GM21526 (cell line): ENCODE data around the gene APOE.
"Not testable (repeated sequence)": the region's sequence is repeated elsewhere in the genome, so short reads cannot be mapped to it uniquely, and the experiment has no call there.

Source experiments
- ATAC-seq: cut with Tn5 transposase; IDR thresholded peaks from one replicate; pipeline ENCODE4 v1.9.1; 2021; ENCODE audit warnings: moderate library complexity; ENCODE audit not compliant: unreplicated experiment, low FRiP score

APOE gene

DNA sequence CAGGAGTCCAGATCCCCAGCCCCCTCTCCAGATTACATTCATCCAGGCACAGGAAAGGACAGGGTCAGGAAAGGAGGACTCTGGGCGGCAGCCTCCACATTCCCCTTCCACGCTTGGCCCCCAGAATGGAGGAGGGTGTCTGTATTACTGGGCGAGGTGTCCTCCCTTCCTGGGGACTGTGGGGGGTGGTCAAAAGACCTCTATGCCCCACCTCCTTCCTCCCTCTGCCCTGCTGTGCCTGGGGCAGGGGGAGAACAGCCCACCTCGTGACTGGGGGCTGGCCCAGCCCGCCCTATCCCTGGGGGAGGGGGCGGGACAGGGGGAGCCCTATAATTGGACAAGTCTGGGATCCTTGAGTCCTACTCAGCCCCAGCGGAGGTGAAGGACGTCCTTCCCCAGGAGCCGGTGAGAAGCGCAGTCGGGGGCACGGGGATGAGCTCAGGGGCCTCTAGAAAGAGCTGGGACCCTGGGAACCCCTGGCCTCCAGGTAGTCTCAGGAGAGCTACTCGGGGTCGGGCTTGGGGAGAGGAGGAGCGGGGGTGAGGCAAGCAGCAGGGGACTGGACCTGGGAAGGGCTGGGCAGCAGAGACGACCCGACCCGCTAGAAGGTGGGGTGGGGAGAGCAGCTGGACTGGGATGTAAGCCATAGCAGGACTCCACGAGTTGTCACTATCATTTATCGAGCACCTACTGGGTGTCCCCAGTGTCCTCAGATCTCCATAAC is at the start of gene APOE:
APOE (plus strand) TSS at position 360 of the 724 bp plus-strand sequence. CDS start 829 bp downstream, outside the sequence.
- no peak for ATAC-seq

DNA sequence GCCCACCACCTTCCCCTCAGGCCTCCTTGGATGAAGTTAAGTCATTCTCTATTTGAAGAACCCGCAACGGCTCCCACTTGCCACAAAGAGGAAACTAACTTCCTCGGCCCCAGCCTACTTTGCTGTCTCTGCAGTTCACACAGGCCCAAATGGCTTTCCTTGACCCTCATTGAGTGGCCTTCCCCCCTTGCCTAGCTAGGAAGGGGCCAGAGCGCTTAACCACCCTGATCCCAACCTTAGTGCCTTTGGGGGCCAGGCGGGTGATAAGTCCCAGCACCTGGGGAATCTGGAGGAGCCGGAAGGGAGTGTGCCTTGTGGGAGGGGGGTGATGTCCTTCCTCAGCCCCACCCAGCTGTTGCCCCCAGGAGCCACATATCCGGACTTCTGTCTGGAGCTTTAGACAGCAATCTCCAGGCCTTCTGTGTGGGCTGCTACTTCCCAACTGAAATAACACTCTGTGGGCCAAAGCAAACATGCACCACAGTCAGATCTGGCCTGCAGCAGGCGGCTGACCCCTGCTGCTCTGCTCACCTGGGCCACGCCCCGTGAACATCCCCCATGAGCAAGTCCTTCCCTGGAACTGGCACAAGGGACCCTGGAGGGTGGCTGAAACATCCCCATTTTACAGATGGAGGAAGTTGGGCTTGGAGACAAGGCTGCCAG is 49.0 kb upstream of the APOE start:
- ATAC-seq, result no peak

DNA sequence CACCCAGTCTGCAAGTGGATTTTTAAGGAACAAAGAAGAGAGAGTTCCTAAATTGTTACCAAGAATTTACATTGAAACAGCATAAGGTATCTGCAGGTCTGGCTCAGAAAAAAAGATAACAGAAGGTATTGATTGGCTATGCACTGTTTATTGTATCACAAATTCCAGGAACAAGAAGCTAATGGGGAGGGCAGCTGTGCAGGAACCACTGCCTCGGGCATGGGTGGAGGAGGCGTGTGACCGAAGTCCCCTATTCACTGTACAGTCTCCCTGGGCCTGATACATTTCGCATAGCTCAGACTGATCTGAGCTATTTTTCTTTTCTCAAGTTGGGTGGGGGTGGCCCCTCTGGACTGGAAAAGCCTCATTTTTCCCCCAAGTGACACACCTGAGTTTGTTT is 47.8 kb upstream of the APOE start:
- no peak for ATAC-seq

DNA sequence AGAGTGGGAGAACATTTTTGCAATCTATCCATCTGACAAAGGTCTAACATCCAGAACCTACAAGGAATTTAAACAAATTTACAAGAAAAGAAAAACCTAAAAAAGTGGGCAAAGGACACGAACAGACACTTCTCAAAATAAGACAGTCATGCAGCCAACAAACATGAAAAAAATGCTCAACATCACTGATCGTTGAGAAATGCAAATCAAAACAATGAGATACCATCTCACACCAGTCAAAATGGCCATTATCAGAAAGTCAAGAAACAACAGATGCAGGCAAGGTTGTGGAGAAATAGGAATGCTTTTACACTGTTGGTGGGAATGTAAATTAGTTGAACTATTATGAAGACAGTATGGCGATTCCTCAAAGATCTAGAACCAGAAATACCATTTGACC is 44.0 kb upstream of the APOE start:
- not testable (repeated sequence) for ATAC-seq

DNA sequence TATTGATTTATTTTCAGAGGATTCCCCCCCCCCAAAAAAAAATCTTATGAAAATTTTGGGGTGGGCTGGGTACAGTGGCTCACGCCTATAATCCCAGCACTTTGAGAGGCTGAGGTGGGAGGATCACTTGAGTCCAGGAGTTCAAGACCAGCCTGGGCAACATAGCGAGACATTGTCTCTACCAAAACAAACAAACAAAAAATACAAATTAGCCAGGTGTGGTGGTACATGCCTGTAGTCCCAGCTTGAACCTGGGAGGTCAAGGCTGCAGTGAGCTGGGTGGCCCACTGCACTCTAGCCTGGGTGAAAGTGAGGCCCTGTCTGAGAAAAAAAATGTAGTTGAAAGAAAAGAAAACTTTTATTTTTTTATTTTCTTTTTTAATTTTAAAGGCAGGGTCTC is 41.6 kb upstream of the APOE start:
- ATAC-seq, result no peak

DNA sequence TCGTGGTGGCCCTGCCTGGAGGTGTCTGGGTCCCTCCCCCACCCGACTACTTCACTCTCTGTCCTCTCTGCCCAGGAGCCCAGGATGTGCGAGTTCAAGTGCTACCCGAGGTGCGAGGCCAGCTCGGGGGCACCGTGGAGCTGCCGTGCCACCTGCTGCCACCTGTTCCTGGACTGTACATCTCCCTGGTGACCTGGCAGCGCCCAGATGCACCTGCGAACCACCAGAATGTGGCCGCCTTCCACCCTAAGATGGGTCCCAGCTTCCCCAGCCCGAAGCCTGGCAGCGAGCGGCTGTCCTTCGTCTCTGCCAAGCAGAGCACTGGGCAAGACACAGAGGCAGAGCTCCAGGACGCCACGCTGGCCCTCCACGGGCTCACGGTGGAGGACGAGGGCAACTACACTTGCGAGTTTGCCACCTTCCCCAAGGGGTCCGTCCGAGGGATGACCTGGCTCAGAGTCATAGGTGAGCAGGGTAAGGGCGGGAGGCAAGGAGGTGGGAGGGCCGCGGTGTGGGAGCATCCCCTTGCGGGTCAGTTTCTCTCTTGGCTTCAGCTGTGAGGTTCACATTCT is 40.3 kb upstream of the APOE start:
- ATAC-seq, result no peak

DNA sequence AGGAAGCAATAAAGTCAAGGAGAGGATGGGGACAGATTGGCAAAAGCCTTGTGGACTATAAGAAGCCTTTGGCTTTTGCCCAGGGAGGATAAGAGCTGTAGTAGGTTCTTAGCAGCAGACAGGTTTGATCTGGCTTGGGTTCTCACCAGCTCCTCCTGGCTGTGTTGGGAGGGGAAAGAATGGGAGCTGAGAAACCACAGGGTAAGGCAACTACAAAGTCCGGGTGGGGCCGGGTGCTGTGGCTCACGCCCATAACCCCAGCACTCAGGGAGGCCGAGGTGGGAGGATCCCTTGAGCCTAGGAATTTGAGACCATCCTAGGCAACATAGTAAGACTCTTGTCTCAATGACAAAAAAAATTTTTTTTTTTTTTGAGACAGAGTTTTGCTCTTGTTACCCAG is 38.9 kb upstream of the APOE start:
- no peak for ATAC-seq

DNA sequence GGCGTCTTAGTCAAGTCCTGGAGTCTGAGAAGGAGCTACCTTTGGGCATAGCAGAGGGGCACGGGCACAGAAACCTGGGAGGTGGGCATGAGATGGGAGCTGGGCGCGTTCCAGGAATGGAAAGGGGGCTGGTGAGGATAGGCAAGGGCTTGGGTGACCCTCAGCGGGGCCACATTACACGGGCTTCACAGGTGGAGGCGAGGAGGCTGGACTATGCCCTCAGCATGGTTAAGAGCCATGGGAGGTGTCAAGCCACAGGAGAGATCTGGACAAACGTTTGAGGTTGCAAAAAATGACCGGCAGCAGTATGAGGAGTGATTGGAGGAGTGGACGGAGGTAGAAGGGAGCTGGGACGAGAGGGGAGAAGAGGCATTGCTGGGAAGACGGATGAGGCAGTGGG is 38.0 kb upstream of the APOE start:
- ATAC-seq, result no peak

DNA sequence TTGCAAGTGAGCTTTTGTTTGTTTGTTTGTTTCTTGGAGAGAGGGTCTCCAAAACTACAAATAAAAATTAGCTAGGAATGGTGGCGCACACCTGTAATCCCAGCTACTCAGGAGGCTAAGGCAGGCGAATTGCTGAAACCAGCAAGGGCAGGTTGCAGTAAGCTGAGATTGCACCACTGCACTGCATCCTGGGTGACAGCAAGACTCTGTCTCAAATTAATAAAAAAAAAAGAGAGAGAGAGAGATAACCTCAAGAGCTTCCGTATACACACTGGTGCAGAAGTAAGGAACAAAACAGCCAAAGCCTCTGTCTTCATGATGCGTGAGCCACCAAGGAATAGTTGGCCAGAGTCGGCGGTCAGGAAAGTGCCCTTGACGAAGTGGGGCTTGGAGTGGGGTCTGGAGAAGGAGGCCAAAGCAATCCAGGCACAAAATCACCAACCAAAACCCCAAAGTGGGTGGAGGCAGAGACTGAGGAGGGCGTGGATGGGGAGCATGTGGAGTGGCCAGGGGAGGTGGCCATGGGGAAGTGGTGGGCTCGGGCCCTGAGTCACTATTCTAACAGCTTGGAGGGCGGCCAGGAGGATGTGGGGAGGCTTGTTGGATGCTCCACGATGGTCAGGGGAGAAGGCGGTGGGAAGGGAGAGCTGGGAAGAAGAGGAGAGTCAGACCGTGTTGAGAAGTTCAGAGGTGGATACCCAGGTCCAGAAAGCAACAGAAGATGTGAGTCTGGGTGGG is 35.7 kb upstream of the APOE start:
- ATAC-seq, result no peak

DNA sequence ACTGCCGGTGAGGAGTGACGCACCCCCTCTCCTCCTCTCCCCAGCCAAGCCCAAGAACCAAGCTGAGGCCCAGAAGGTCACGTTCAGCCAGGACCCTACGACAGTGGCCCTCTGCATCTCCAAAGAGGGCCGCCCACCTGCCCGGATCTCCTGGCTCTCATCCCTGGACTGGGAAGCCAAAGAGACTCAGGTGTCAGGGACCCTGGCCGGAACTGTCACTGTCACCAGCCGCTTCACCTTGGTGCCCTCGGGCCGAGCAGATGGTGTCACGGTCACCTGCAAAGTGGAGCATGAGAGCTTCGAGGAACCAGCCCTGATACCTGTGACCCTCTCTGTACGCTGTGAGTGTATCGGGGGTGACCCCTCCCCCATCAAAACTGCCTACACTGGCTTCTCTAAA is 33.8 kb upstream of the APOE start:
- no peak for ATAC-seq

DNA sequence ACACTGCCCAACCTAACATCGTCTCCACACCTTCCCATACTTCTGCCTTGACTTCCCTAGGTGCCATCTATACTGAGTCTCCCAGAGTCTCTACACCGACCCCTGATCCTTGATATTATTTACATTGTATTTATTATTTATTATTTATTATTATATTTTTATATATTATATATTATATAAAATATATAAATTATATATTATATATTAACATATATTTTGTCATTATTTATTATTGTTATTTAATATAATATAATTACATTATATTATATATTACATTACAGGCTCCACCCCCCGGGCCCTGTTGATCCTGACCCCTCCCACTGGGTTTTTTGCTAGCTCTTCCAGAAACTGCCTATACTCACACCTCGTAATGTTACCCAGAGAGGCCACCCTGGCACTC is 32.9 kb upstream of the APOE start:
- no peak for ATAC-seq

DNA sequence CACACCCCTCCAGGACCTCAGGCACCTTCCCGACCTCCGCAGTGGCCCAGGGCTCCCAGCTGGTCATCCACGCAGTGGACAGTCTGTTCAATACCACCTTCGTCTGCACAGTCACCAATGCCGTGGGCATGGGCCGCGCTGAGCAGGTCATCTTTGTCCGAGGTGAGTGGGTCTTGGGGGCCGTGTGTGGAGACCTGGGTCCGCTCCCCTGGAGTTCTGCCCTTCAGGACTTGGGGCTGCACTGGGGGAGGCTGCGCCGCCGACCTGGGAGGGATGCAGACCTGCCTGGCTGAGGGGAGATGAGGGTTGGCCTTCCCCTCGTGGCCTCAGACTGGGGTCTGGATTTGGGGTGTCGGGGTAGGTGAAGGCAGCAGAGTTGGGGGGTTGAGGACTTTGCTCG is 31.3 kb upstream of the APOE start:
- no peak for ATAC-seq

DNA sequence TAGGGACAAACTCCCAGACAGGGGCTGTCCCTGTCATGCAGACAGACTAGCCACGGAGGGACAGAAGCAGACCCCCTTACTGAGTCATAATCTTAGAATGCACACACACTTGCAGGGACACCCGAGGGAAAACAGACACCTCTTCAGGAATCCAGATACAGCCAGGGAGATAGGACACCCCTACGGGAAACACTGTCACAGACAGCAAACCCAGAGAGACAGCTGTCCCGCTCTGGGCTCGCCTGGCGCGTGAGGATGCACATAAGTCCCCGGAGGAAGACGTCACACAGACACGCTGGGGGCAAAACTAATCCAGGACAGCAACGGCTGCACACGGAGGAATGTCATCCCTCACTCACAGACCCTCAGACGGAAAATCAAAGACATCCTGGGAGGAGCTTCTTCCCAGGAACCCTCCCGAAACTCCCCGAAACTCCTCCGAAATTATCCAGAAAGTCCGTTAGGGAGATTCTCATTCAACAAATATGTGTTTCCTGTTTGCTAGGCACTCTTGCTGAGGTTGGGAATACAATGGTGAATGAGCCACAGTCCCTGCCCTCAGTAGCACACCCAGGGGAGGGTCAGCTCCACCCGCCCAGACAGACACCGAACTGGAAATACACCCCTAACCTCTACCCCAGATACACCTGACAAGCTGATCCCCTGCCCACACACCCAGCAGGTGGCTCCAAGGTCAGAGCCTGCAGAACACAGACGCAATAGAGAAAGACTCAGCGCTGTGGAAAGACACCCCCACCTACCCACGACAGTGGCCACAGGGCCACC is 29.7 kb upstream of the APOE start:
- no peak for ATAC-seq

DNA sequence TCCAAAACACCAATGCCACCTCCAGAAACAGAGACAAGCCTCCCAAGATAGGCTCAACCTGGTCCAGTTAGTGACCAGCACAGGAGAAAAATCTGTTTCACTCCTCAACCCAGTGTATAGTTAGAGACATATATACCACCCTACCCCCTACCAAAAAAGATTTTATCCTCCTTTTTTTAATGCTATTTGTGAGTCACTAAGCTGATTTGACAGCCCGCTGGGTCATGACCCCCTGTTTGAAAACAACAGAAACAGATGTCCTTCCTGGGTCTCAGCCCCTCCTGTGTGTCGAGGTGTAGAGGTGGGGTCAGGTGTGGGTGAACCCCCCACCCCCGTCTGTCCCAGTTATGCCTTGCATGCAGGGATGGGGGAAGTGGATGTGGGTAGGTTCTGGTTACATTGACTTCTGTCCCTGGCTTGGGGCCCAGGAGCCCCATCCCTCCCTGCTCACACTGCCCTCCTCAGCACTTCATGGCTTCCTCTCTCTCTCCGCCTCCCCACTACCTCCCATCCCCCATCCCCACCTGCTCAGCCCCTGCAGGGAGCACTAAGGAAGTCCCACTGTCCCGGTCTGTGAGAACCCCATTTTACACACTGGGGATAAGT is 28.6 kb upstream of the APOE start:
- no peak for ATAC-seq

DNA sequence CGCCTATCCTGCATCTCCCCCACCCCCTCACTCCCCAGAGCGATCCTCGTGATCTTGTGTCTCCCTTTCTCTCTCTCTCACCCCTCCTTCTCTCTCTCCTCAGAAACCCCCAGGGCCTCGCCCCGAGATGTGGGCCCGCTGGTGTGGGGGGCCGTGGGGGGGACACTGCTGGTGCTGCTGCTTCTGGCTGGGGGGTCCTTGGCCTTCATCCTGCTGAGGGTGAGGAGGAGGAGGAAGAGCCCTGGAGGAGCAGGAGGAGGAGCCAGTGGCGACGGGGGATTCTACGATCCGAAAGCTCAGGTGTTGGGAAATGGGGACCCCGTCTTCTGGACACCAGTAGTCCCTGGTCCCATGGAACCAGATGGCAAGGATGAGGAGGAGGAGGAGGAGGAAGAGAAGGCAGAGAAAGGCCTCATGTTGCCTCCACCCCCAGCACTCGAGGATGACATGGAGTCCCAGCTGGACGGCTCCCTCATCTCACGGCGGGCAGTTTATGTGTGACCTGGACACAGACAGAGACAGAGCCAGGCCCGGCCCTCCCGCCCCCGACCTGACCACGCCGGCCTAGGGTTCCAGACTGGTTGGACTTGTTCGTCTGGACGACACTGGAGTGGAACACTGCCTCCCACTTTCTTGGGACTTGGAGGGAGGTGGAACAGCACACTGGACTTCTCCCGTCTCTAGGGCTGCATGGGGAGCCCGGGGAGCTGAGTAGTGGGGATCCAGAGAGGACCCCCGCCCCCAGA is 27.3 kb upstream of the APOE start:
- ATAC-seq, result no peak

DNA sequence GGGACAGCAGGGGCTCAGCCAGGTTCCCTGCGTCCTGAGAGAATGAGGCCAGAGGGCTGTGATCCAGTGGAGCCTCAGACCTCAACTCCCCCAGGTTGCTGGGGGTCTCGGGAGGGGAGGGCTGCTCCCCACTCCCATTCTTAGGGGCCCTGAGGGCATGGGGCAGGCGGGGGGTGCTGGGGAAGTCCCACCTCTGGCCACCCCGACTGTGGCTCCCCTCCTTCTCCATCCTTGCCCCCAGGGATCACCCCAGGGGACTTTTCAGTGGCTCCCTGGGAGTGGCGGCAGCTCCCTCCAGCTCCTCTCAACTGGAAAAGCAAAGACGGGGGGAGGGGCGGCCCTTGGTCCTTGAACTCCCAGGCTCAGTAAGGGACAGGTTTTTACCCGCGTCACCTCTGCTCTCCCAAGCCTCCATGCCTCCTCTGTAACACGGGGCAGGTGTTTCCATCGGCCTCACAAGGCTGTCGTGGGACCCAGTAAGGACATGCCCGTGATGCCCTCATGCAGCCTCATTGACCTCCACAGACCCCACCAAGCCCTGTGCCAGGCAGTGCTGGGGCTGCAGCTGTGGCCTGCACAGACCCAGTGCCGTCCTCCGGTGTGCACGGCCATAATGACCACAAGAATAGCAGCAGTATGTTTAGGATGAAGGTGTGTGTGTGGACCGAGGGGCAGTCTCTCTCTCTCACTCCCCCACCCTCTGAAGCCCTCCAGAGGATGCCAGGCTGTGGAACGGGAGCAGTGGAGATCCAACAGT is 26.1 kb upstream of the APOE start:
- ATAC-seq, result no peak

DNA sequence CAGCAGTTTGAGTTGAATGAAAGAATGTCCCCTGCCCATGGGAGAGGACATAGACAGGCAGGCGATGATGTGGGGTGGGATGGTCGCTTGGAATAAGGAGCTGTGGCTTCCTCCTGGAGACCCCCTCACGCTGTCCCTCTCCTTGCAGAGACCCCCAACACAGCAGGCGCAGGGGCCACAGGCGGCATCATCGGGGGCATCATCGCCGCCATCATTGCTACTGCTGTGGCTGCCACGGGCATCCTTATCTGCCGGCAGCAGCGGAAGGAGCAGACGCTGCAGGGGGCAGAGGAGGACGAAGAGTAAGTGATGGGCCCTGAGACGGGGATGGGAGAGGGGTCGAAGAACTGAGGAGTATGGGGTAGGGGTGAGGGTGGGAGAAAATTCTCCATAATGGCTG is 23.5 kb upstream of the APOE start:
- no peak for ATAC-seq

DNA sequence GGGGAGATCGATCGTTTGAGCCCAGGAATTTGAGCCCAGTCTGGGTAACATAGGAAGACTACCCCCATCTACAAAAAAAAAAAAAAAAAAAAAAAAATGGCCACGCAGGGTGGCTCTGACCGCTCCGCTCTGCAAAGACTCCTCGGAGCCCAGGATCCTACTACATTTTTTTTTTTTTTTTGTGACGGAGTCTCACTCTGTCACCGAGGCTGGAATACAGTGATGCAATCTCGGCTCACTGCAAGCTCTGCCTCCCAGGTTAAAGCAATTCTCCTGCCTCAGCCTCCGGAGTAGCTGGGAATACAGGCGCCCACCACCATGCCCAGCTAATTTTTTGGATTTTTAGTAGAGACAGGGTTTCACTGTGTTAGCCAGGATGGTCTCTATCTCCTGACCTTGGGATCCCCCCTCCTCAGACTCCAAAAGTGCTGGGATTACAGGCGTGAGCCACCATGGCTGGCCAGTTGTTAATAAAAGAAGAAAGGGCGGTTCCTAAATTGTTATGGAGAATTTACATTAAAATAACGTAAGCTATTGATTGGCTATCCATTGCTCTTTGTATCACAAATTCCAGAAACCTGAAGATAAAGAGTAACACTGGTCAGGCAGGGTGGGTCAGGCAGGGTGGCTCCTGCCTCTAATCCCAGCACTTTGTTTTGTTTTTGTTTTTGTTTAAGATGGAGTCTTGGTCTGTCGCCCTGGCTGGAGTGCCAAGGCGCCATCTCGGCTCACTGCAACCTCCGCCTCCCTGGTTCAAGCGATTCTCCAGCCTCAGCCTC is 22.8 kb upstream of the APOE start:
- not testable (repeated sequence) for ATAC-seq
